Liver (tissue), 9 donors: ENCODE data around the gene CD81. TPM values are rescaled to one million over a fixed set of nuclear protein-coding genes. Genes with fewer than 3 reads are reported as not detected.

Experiments
- DNase-seq: peaks from one replicate; pipeline ENCODE4 v3.0.0-alpha.2; 2017; ENCODE audit warnings: low spot score
- H3K27ac ChIP-seq, 2 donors: one replicate each; pipeline ENCODE4 v1.7.0; 2013; ENCODE audit warnings: inconsistent platforms in 2 of 2, low read length in 2 of 2, control low read depth in 1 of 2, low read depth in 1 of 2, mild to moderate bottlenecking in 1 of 2
- H3K27me3 ChIP-seq, 4 donors: one replicate each; pipeline versions ENCODE4 v1.6.1 to v1.7.0; 2013; ENCODE audit warnings: low read length in 3 of 4, inconsistent platforms in 1 of 4, mild to moderate bottlenecking in 1 of 4, moderate library complexity in 1 of 4; ENCODE audit not compliant: control insufficient read depth in 4 of 4, insufficient read depth in 4 of 4
- H3K36me3 ChIP-seq, 4 donors: one replicate each; pipeline versions ENCODE4 v1.6.1 to v1.7.0; 2013; ENCODE audit warnings: low read length in 3 of 4, mild to moderate bottlenecking in 3 of 4, low read depth in 1 of 4, moderate library complexity in 1 of 4; ENCODE audit not compliant: control insufficient read depth in 4 of 4, insufficient read depth in 3 of 4
- H3K4me1 ChIP-seq, 4 donors: one replicate each; pipeline versions ENCODE4 v1.6.1 to v1.7.0; 2013; ENCODE audit warnings: low read length in 3 of 4, mild to moderate bottlenecking in 3 of 4, moderate library complexity in 1 of 4; ENCODE audit not compliant: control insufficient read depth in 4 of 4, insufficient read depth in 4 of 4
- H3K4me3 ChIP-seq, 3 donors: one replicate each; pipeline versions ENCODE4 v1.6.1 to v1.7.0; 2013; ENCODE audit warnings: low read length in 3 of 3, control low read depth in 1 of 3, low read depth in 1 of 3, mild to moderate bottlenecking in 1 of 3
- H3K9ac ChIP-seq, 2 donors: one replicate each; pipeline ENCODE4 v1.7.0; 2013; ENCODE audit warnings: low read length in 2 of 2, mild to moderate bottlenecking in 2 of 2, moderate library complexity in 2 of 2, control low read depth in 1 of 2, low read depth in 1 of 2
- H3K9me3 ChIP-seq, 4 donors: one replicate each; pipeline versions ENCODE4 v1.6.1 to v1.7.0; 2013; ENCODE audit warnings: low read length in 3 of 4; ENCODE audit not compliant: control insufficient read depth in 4 of 4
- EGR1 ChIP-seq, 2 donors: IDR thresholded peaks; 2 replicates each; pipeline ENCODE4 v1.6.1; 2016 to 2018; ENCODE audit warnings: antibody characterized with exemption in 2 of 2, low read depth in 2 of 2
- FOXA1 ChIP-seq: IDR thresholded peaks from 2 replicates; pipeline ENCODE4 v1.6.1; 2016; ENCODE audit warnings: antibody characterized with exemption
- GABPA ChIP-seq, 2 donors: IDR thresholded peaks in 1 of 2; conservative IDR thresholded peaks in 1 of 2; 2 replicates each; pipeline ENCODE4 v1.6.1; 2016; ENCODE audit warnings: antibody characterized with exemption in 2 of 2, mild to moderate bottlenecking in 1 of 2, moderate library complexity in 1 of 2
- HNF4A ChIP-seq, 2 donors: conservative IDR thresholded peaks; 2 replicates each; pipeline ENCODE4 v1.6.1; 2016; ENCODE audit warnings: antibody characterized with exemption in 2 of 2, mild to moderate bottlenecking in 2 of 2
- HNF4G ChIP-seq: IDR thresholded peaks from 2 replicates; pipeline ENCODE4 v1.6.1; 2016; ENCODE audit warnings: antibody characterized with exemption
- JUND ChIP-seq, 2 donors: IDR thresholded peaks; 2 replicates each; pipeline ENCODE4 v1.6.1; 2016; ENCODE audit warnings: antibody characterized with exemption in 2 of 2
- RAD21 ChIP-seq, 2 donors: IDR thresholded peaks; 2 replicates each; pipeline ENCODE4 v1.6.1; 2016; ENCODE audit warnings: antibody characterized with exemption in 2 of 2, mild to moderate bottlenecking in 2 of 2
- RXRA ChIP-seq, 2 donors: IDR thresholded peaks; 2 replicates each; pipeline ENCODE4 v1.6.1; 2017 to 2018; ENCODE audit warnings: antibody characterized with exemption in 2 of 2, mild to moderate bottlenecking in 1 of 2
- SP1 ChIP-seq: IDR thresholded peaks from 2 replicates; pipeline ENCODE4 v1.6.1; 2018; ENCODE audit warnings: antibody characterized with exemption, mild to moderate bottlenecking
- TAF1 ChIP-seq: conservative IDR thresholded peaks from 2 replicates; pipeline ENCODE4 v1.6.1; 2016; ENCODE audit warnings: antibody characterized with exemption, mild to moderate bottlenecking
- YY1 ChIP-seq: IDR thresholded peaks from 2 replicates; pipeline ENCODE4 v1.6.1; 2016; ENCODE audit warnings: antibody characterized with exemption, mild to moderate bottlenecking
- WGBS: extraction: QIAGEN DNeasy Blood & Tissue Kit; methylation state at CpG from one replicate; pipeline ENCODE4 v1.1.7; 2013; 5-methylcytosine and 5-hydroxymethylcytosine counted together
- polyA plus RNA-seq, 2 donors: library from polyadenylated mRNA; stranded (reverse) in 1 of 2; unstranded in 1 of 2; fragments of 200-250 nt in 1 of 2; fragments of >200 nt in 1 of 2; fragmentation: Nextera tagmentation in 1 of 2; extraction: Ambion mirVana in 1 of 2; gene quantifications; one replicate each; pipeline versions ENCODE4 v1.2.1 to v1.2.3, GENCODE V29; 2013 to 2015
- total RNA-seq, 2 donors: library from RNA; depleted of rRNA; stranded (reverse); fragments of >200 nt; gene quantifications; one replicate each; pipeline ENCODE4 v1.2.3, GENCODE V29; 2014
- TF ChIP-seq, protein P1 (sequence below): IDR thresholded peaks from 2 replicates; pipeline ENCODE4 v1.6.1; 2016; ENCODE audit warnings: antibody characterized with exemption
- TF ChIP-seq, protein P2 (sequence below): fragments of 150-350 bp; IDR thresholded peaks from 2 replicates; pipeline ENCODE4 v1.5.1; 2017; ENCODE audit warnings: improper control_type of control experiment, low read depth, low read length; ENCODE audit not compliant: missing input control
- TF ChIP-seq, protein P3 (sequence below): IDR thresholded peaks from 2 replicates; pipeline ENCODE4 v1.6.1; 2016; ENCODE audit warnings: antibody characterized with exemption
- donor health status: healthy.
- donor health status: healthy.
- donor health status: healthy.
- donor health status: healthy.
- donor health status: healthy.

The CD81 gene
- total and polyA plus RNA-seq, 4 donors, result 76.9 to 712 (median 164) TPM

DNA sequence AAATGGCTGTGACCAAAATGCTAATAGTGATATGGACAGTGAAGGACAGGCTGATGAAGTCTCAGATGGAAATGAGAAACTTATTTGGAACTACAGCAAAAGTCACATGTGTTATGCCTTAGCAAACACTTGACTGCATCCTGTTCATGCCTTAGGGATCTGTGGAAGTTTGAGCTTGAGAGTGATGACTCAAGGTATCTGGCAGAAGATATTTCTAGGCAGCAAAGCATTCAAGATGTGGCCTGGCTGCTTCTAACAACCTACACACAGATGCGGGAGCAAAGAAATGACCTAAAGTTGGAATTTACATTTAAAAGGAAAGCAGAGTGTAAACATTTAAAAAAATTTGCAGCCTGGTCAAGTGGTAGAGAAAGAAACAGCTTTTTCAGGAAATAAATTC lies 28.1 kb upstream of the CD81 start:
- Histone ChIP-seq H3K9ac (no peak overlapping the region), H3K4me1 (peaks cover 0 to 12% (median 10%) of the 10 kb centered on the region in 4 donors), H3K9me3 (no peaks in the 10 kb centered on the region), H3K36me3 (no peaks in the 10 kb centered on the region), H3K4me3 (no peak overlapping the region), H3K27ac (no peak overlapping the region), H3K27me3 (no peaks in the 10 kb centered on the region)
- no peak for TF ChIP-seq GABPA (IDR thresholded peaks at IDR 0.05 in 1 of 2, conservative IDR thresholded peaks at IDR 0.05 in 1 of 2)
- TF ChIP-seq, protein P1, sequence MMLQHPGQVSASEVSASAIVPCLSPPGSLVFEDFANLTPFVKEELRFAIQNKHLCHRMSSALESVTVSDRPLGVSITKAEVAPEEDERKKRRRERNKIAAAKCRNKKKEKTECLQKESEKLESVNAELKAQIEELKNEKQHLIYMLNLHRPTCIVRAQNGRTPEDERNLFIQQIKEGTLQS, result no peak
- TF ChIP-seq TAF1, result no peak
- no peak for TF ChIP-seq HNF4A (conservative IDR thresholded peaks at IDR 0.05)
- TF ChIP-seq SP1, result no peak
- TF ChIP-seq RAD21 (IDR thresholded peaks at IDR 0.05), result no peak
- TF ChIP-seq, protein P2, sequence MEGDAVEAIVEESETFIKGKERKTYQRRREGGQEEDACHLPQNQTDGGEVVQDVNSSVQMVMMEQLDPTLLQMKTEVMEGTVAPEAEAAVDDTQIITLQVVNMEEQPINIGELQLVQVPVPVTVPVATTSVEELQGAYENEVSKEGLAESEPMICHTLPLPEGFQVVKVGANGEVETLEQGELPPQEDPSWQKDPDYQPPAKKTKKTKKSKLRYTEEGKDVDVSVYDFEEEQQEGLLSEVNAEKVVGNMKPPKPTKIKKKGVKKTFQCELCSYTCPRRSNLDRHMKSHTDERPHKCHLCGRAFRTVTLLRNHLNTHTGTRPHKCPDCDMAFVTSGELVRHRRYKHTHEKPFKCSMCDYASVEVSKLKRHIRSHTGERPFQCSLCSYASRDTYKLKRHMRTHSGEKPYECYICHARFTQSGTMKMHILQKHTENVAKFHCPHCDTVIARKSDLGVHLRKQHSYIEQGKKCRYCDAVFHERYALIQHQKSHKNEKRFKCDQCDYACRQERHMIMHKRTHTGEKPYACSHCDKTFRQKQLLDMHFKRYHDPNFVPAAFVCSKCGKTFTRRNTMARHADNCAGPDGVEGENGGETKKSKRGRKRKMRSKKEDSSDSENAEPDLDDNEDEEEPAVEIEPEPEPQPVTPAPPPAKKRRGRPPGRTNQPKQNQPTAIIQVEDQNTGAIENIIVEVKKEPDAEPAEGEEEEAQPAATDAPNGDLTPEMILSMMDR, result no peak
- 100% methylated on average over 1 of the region's 1 CpG for WGBS
- DNase-seq, result no peak

DNA sequence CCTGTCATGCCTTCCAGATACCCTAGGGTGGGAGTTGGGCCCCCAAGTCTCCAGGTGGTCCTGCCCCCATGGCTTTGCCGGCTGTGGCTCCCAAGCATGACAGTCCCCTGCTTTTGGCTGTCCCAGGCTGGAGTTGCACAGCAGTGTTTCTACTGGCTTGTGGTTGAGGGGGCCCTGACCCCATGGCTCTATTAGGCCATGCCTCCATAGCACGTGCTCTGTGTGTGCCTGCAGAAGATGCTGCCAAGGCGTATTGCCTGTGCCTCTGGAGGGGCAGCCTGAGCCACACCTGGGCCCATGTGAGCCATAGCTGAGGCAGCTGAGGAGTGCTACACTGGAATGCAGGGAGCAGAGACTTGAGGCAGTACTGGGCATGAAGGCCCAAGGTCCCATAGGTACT lies 25.4 kb upstream of the CD81 start:
- peaks cover 0 to 12% (median 10%) of the 10 kb centered on the region in 4 donors for H3K4me1 ChIP-seq
- H3K36me3 ChIP-seq, result no peaks in the 10 kb centered on the region
- H3K27ac ChIP-seq, result no peak overlapping the region
- 49% methylated on average over 3 of the region's 3 CpGs for WGBS
- TF ChIP-seq, protein P2, result no peak
- TF ChIP-seq, protein P3, sequence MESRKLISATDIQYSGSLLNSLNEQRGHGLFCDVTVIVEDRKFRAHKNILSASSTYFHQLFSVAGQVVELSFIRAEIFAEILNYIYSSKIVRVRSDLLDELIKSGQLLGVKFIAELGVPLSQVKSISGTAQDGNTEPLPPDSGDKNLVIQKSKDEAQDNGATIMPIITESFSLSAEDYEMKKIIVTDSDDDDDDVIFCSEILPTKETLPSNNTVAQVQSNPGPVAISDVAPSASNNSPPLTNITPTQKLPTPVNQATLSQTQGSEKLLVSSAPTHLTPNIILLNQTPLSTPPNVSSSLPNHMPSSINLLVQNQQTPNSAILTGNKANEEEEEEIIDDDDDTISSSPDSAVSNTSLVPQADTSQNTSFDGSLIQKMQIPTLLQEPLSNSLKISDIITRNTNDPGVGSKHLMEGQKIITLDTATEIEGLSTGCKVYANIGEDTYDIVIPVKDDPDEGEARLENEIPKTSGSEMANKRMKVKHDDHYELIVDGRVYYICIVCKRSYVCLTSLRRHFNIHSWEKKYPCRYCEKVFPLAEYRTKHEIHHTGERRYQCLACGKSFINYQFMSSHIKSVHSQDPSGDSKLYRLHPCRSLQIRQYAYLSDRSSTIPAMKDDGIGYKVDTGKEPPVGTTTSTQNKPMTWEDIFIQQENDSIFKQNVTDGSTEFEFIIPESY, result no peak
- TF ChIP-seq JUND (IDR thresholded peaks at IDR 0.05) (no peak), EGR1 (IDR thresholded peaks at IDR 0.05; ENCODE audit: low read depth in 2 of 2) (no peak), HNF4A (conservative IDR thresholded peaks at IDR 0.05) (peak in 1 of 2 donors; percentile 14), FOXA1 (no peak)
- no peak for DNase-seq
- no peak overlapping the region for H3K4me3 ChIP-seq
- H3K9ac ChIP-seq, result no peak overlapping the region
- H3K27me3 ChIP-seq, result no peaks in the 10 kb centered on the region
- H3K9me3 ChIP-seq, result no peaks in the 10 kb centered on the region

DNA sequence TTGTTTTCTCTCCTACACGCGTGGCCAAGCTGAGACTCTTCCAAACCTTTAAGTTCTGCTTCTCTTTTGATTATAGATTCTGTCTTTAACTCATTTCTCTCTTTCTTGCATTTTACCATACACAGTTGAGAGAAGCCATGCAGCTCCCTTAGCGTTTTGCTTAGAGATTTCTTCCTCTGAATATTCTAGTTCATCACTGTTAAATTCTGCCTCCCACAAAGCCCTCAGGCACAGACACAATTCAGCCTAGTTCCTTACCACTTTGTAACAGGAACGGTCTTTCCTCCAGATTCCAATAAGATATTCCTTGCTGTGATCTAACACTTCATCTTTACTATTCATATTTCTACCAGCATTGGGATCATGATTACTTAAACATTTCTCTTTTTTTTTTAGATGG lies 24.7 kb upstream of the CD81 start:
- H3K9me3 ChIP-seq, result no peaks in the 10 kb centered on the region
- peaks cover 0 to 7% (median 5%) of the 10 kb centered on the region in 4 donors for H3K4me1 ChIP-seq
- no peak overlapping the region for H3K4me3 ChIP-seq
- 89% methylated on average over 4 of the region's 4 CpGs for WGBS
- H3K36me3 ChIP-seq, result no peaks in the 10 kb centered on the region
- no peak for DNase-seq
- TF ChIP-seq, protein P1, result no peak
- TF ChIP-seq, protein P2, result no peak
- no peak for TF ChIP-seq JUND (IDR thresholded peaks at IDR 0.05)
- no peak for TF ChIP-seq HNF4G
- TF ChIP-seq, protein P3, result no peak
- TF ChIP-seq RXRA (IDR thresholded peaks at IDR 0.05), result no peak
- TF ChIP-seq SP1, result no peak
- TF ChIP-seq YY1, result no peak
- TF ChIP-seq GABPA (IDR thresholded peaks at IDR 0.05 in 1 of 2, conservative IDR thresholded peaks at IDR 0.05 in 1 of 2), result no peak
- TF ChIP-seq TAF1, result no peak
- H3K9ac ChIP-seq, result no peak overlapping the region
- H3K27ac ChIP-seq, result no peak overlapping the region
- H3K27me3 ChIP-seq, result no peaks in the 10 kb centered on the region
